Right lung (tissue), 5 donors: ENCODE data around the gene ZCCHC17. TPM values are rescaled to one million over a fixed set of nuclear protein-coding genes. Genes with fewer than 3 reads are reported as not detected.

ENCODE experiments used
- DNase-seq, 2 donors: peaks; one replicate each; pipeline ENCODE4 v3.0.0-alpha.2; 2013
- polyA plus RNA-seq, 5 donors: library from polyadenylated mRNA; unstranded; fragments of 120-200 nt; gene quantifications; one replicate each; pipeline versions ENCODE4 v1.2.1 to v1.2.3, GENCODE V29; 2013; ENCODE audit warnings: inconsistent platforms in 1 of 5, low replicate concordance in 1 of 5; ENCODE audit not compliant: insufficient read length in 5 of 5, insufficient read depth in 1 of 5

The ZCCHC17 gene
- polyA plus RNA-seq, 5 donors, result 39.9 to 50.9 (median 43.6) TPM

- no peak for DNase-seq
Observed at GRCh38 chr1:31299365-31299764, 2.5 kb downstream of the ZCCHC17 start.

GRCh38 chr1:31300193-31300592, 3.4 kb downstream of the ZCCHC17 start:
- DNase-seq, result no peak

- DNase-seq, result no peak
Observed at GRCh38 chr1:31302709-31303441, 6.0 kb downstream of the ZCCHC17 start.

GRCh38 chr1:31306278-31306677, 9.4 kb downstream of the ZCCHC17 start:
- DNase-seq, result no peak

GRCh38 chr1:31308036-31308435, 11.2 kb downstream of the ZCCHC17 start:
- DNase-seq, result no peak

GRCh38 chr1:31310198-31310597, 13.4 kb downstream of the ZCCHC17 start:
- DNase-seq, result no peak

GRCh38 chr1:31315902-31316301, 19.1 kb downstream of the ZCCHC17 start:
- DNase-seq, result no peak

GRCh38 chr1:31318146-31318545, 21.3 kb downstream of the ZCCHC17 start:
- no peak for DNase-seq

- no peak for DNase-seq
Observed at GRCh38 chr1:31324093-31324492, 27.3 kb downstream of the ZCCHC17 start.

GRCh38 chr1:31324992-31325391, 28.2 kb downstream of the ZCCHC17 start:
- no peak for DNase-seq

GRCh38 chr1:31326461-31326860, 29.6 kb downstream of the ZCCHC17 start:
- no peak for DNase-seq

GRCh38 chr1:31327381-31327780, 30.5 kb downstream of the ZCCHC17 start:
- DNase-seq, result no peak

GRCh38 chr1:31335007-31335406, 38.2 kb downstream of the ZCCHC17 start:
- DNase-seq, result peak; percentile 8 to 9

- no peak for DNase-seq
Observed at GRCh38 chr1:31336687-31337467, 40.0 kb downstream of the ZCCHC17 start.

- no peak for DNase-seq
Observed at GRCh38 chr1:31344503-31344902, 47.7 kb downstream of the ZCCHC17 start.

- no peak for DNase-seq
Observed at GRCh38 chr1:31345635-31346034, 48.8 kb downstream of the ZCCHC17 start.

- DNase-seq, result no peak
Observed at GRCh38 chr1:31346785-31347184, 50.0 kb downstream of the ZCCHC17 start.

GRCh38 chr1:31348449-31348848, 51.6 kb downstream of the ZCCHC17 start:
- DNase-seq, result no peak

GRCh38 chr1:31354283-31354682, 57.5 kb downstream of the ZCCHC17 start:
- no peak for DNase-seq

- DNase-seq, result no peak
Observed at GRCh38 chr1:31356427-31356826, 59.6 kb downstream of the ZCCHC17 start.

GRCh38 chr1:31361607-31362006, 64.8 kb downstream of the ZCCHC17 start:
- no peak for DNase-seq

- no peak for DNase-seq
Observed at GRCh38 chr1:31362032-31362431, 65.2 kb downstream of the ZCCHC17 start.

- DNase-seq, result no peak
Observed at GRCh38 chr1:31364561-31365250, 67.9 kb downstream of the ZCCHC17 start.
